H1 (cell line): ENCODE measurements around the gene DERL3. TPM values are rescaled to one million over a fixed set of nuclear protein-coding genes. Genes with fewer than 3 reads are reported as not detected.

ENCODE experiments used
- CTCF ChIA-PET: fragments of 300-600 bp; sonication (Branson Sonifier 250); formaldehyde crosslinking; loops from one replicate; lab custom pipeline; 2021; ENCODE audit not compliant: partially characterized antibody; lab: Charles Lee
- POLR2A ChIA-PET: fragments of 300-600 bp; sonication (Branson Sonifier 250); formaldehyde crosslinking; loops from one replicate; lab custom pipeline; 2021; ENCODE audit warnings: inconsistent platforms; ENCODE audit not compliant: partially characterized antibody; lab: Charles Lee
- DNase-seq, 2 experiments: peaks; one replicate each; pipeline versions ENCODE4 v3.0.0 to v3.0.0-alpha.2; 2010 to 2022; ENCODE audit warnings: low spot score in 2 of 2, low read depth in 1 of 2, mixed read lengths in 1 of 2
- FAIRE-seq: peaks from 2 replicates; lab custom pipeline; 2011; peaks lifted over from hg19 to GRCh38; lab: Jason Lieb, UNC
- H2AFZ ChIP-seq: 2 replicates; pipeline ENCODE4 v1.8.1; 2012; ENCODE audit warnings: low read length, inconsistent platforms
- H2AK5ac ChIP-seq: 2 replicates; pipeline ENCODE4 v1.6.1; 2013; ENCODE audit warnings: low read depth, low read length
- H2BK120ac ChIP-seq: replicated peaks from 2 replicates; pipeline ENCODE3; 2013; ENCODE audit warnings: low read depth, low read length, inconsistent platforms
- H2BK12ac ChIP-seq: 2 replicates; pipeline ENCODE4 v1.6.1; 2013; ENCODE audit warnings: low read depth, low read length
- H2BK15ac ChIP-seq: 2 replicates; pipeline ENCODE4 v1.6.1; 2013; ENCODE audit warnings: low read length
- H2BK20ac ChIP-seq: 2 replicates; pipeline ENCODE4 v1.6.1; 2013; ENCODE audit warnings: low read length
- H2BK5ac ChIP-seq: 2 replicates; pipeline ENCODE4 v1.6.1; 2013; ENCODE audit warnings: low read depth, low read length
- H3K14ac ChIP-seq: 2 replicates; pipeline ENCODE4 v1.6.1; 2013; ENCODE audit warnings: inconsistent platforms; ENCODE audit not compliant: insufficient read length
- H3K18ac ChIP-seq: 2 replicates; pipeline ENCODE4 v1.6.1; 2013; ENCODE audit warnings: low read length; ENCODE audit errors: extremely low read depth
- H3K23ac ChIP-seq: 2 replicates; pipeline ENCODE4 v1.6.1; 2013; ENCODE audit warnings: inconsistent platforms; ENCODE audit not compliant: insufficient read length
- H3K23me2 ChIP-seq: 2 replicates; pipeline ENCODE4 v1.6.1; 2013; ENCODE audit warnings: low read depth, low read length
- H3K27ac ChIP-seq: 2 replicates; pipeline ENCODE4 v1.6.1; 2011; ENCODE audit warnings: low read depth, low read length, inconsistent platforms
- H3K27me3 ChIP-seq, 4 experiments: replicated peaks in 1 of 4; 1 replicate in 1 of 4; 2 replicates in 3 of 4; pipeline versions ENCODE4 v1.6.1 to v1.8.1; 2011 to 2013; ENCODE audit warnings: low read length in 3 of 4, mild to moderate bottlenecking in 3 of 4, inconsistent platforms in 2 of 4, mixed read lengths in 2 of 4, moderate library complexity in 1 of 4; ENCODE audit not compliant: control insufficient read depth in 3 of 4, insufficient read depth in 3 of 4; ENCODE audit errors: extremely low read depth in 1 of 4
- H3K36me3 ChIP-seq, 4 experiments: 2 replicates each; pipeline versions ENCODE4 v1.6.1 to v1.8.1; 2011 to 2013; ENCODE audit warnings: mild to moderate bottlenecking in 4 of 4, low read length in 3 of 4, moderate library complexity in 2 of 4, control low read depth in 1 of 4, inconsistent platforms in 1 of 4; ENCODE audit not compliant: insufficient read depth in 4 of 4, control insufficient read depth in 2 of 4
- H3K4ac ChIP-seq: replicated peaks from 2 replicates; pipeline ENCODE3; 2013; ENCODE audit warnings: low read length, low read depth, mixed read lengths, inconsistent platforms; ENCODE audit not compliant: insufficient read length
- H3K4me1 ChIP-seq, 4 experiments: replicated peaks in 1 of 4; 1 replicate in 1 of 4; 2 replicates in 3 of 4; pipeline versions ENCODE4 v1.6.1 to v1.8.1; 2011 to 2013; ENCODE audit warnings: low read length in 3 of 4, inconsistent platforms in 2 of 4, mixed read lengths in 1 of 4; ENCODE audit not compliant: insufficient read depth in 4 of 4, control insufficient read depth in 3 of 4
- H3K4me2 ChIP-seq, 2 experiments: 2 replicates each; pipeline versions ENCODE4 v1.6.1 to v1.8.1; 2011 to 2013; ENCODE audit warnings: low read depth in 2 of 2, low read length in 2 of 2, control low read depth in 1 of 2, inconsistent platforms in 1 of 2, mild to moderate bottlenecking in 1 of 2; ENCODE audit not compliant: insufficient read depth in 1 of 2
- H3K4me3 ChIP-seq, 4 experiments: fragments of 200-600, 300-600 bp in 1 of 4; sonication (generic), shearing (Covaris generic), sonication (Bioruptor Twin) in 1 of 4; 2 replicates each; pipeline versions ENCODE4 v1.5.1 to v1.8.1; 2011 to 2016; ENCODE audit warnings: low read length in 4 of 4, low read depth in 3 of 4, control low read depth in 2 of 4, inconsistent platforms in 2 of 4, mild to moderate bottlenecking in 2 of 4, mixed read lengths in 1 of 4, moderate library complexity in 1 of 4; ENCODE audit not compliant: insufficient read depth in 2 of 4; ENCODE audit errors: extremely low read depth in 1 of 4
- H3K56ac ChIP-seq: replicated peaks from 2 replicates; pipeline ENCODE3; 2013; ENCODE audit warnings: low read depth, mild to moderate bottlenecking, mixed read lengths, low read length, inconsistent platforms; ENCODE audit not compliant: insufficient read length
- H3K79me1 ChIP-seq: 2 replicates; pipeline ENCODE4 v1.6.1; 2013; ENCODE audit warnings: low read depth, low read length, control low read depth
- H3K79me2 ChIP-seq, 2 experiments: 2 replicates each; pipeline versions ENCODE4 v1.6.1 to v1.8.1; 2012 to 2013; ENCODE audit warnings: low read length in 2 of 2, mild to moderate bottlenecking in 2 of 2, inconsistent platforms in 1 of 2; ENCODE audit not compliant: insufficient read depth in 2 of 2, control insufficient read depth in 1 of 2
- H3K9ac ChIP-seq, 4 experiments: replicated peaks in 1 of 4; 1 replicate in 1 of 4; 2 replicates in 3 of 4; pipeline versions ENCODE4 v1.6.1 to v1.8.1; 2011 to 2013; ENCODE audit warnings: low read depth in 3 of 4, low read length in 3 of 4, control low read depth in 2 of 4, mild to moderate bottlenecking in 2 of 4, moderate library complexity in 2 of 4, inconsistent platforms in 1 of 4; ENCODE audit errors: extremely low read depth in 1 of 4
- H3K9me3 ChIP-seq, 2 experiments: 2 replicates each; pipeline versions ENCODE4 v1.6.1 to v1.8.1; 2012 to 2013; ENCODE audit warnings: mild to moderate bottlenecking in 2 of 2, moderate library complexity in 2 of 2, control low read depth in 1 of 2, inconsistent platforms in 1 of 2, low read depth in 1 of 2, low read length in 1 of 2, mixed read lengths in 1 of 2; ENCODE audit not compliant: insufficient read depth in 2 of 2
- H4K20me1 ChIP-seq, 2 experiments: replicated peaks in 1 of 2; 2 replicates each; pipeline versions ENCODE3 to v1.8.1; 2011 to 2013; ENCODE audit warnings: inconsistent platforms in 2 of 2, low read length in 2 of 2, mild to moderate bottlenecking in 1 of 2; ENCODE audit not compliant: insufficient read depth in 2 of 2, control insufficient read depth in 1 of 2
- H4K5ac ChIP-seq: 2 replicates; pipeline ENCODE4 v1.6.1; 2013; ENCODE audit warnings: low read length, low read depth, mixed read lengths, inconsistent platforms; ENCODE audit not compliant: insufficient read length
- H4K8ac ChIP-seq: 2 replicates; pipeline ENCODE4 v1.8.0; 2013; ENCODE audit warnings: mild to moderate bottlenecking, moderate library complexity, low read length, inconsistent platforms; ENCODE audit not compliant: insufficient read depth; ENCODE audit errors: extremely low read depth
- H4K91ac ChIP-seq: replicated peaks from 2 replicates; pipeline ENCODE3; 2013; ENCODE audit warnings: low read length, mixed read lengths, inconsistent platforms; ENCODE audit not compliant: insufficient read length
- SIX5 ChIP-seq: IDR thresholded peaks from 2 replicates; pipeline ENCODE4 v1.6.1; 2011; ENCODE audit warnings: mild to moderate bottlenecking, low read depth, low read length
- SUZ12 ChIP-seq: fragments of 200-600 bp; sonication (generic); IDR thresholded peaks from 2 replicates; pipeline ENCODE4 v1.6.1; 2012; ENCODE audit warnings: mild to moderate bottlenecking, inconsistent platforms, low read length, moderate library complexity, mixed read lengths
- WGBS, 2 experiments: shearing (Covaris generic) in 1 of 2; methylation state at CpG; one replicate each; pipeline versions ENCODE4 v1.1.6 to v1.1.7; 2013 to 2015; ENCODE audit warnings: low lambda C conversion rate in 2 of 2, mixed read lengths in 2 of 2, inconsistent platforms in 1 of 2, low coverage in 1 of 2, missing lambda C conversion rate in 1 of 2; ENCODE audit not compliant: insufficient replicate concordance in 2 of 2, insufficient coverage in 1 of 2, insufficient read length in 1 of 2; ENCODE audit errors: extremely low coverage in 1 of 2, missing lambda C conversion rate in 1 of 2; 5-methylcytosine and 5-hydroxymethylcytosine counted together
- polyA plus RNA-seq, 7 experiments: library from polyadenylated mRNA; depleted of rRNA in 3 of 7; stranded (reverse) in 5 of 7; unstranded in 2 of 7; fragments of >200 nt in 5 of 7; fragments of 200-250 nt in 2 of 7; gene quantifications; 1 replicate in 5 of 7; 2 replicates in 1 of 7; 4 replicates in 1 of 7; pipeline versions ENCODE4 v1.2.1 to v1.2.3, GENCODE V29; 2011 to 2013; ENCODE audit warnings: missing spikeins in 2 of 7, mixed read lengths in 2 of 7
- total RNA-seq: library from RNA; stranded (reverse); fragmentation: NEBNext Ultra II Directional; extraction: Animal tissue kit (Norgen Biotek cat#: 25700); gene quantifications from 2 replicates; pipeline ENCODE4 v1.2.1, GENCODE V29; 2021

DERL3 gene
- total and polyA plus RNA-seq, 2 of the 8 experiments (the other 6 are each of a cell fraction or from before 2014, with no cell fraction given), result 8.7 to 19.5 TPM

DNA sequence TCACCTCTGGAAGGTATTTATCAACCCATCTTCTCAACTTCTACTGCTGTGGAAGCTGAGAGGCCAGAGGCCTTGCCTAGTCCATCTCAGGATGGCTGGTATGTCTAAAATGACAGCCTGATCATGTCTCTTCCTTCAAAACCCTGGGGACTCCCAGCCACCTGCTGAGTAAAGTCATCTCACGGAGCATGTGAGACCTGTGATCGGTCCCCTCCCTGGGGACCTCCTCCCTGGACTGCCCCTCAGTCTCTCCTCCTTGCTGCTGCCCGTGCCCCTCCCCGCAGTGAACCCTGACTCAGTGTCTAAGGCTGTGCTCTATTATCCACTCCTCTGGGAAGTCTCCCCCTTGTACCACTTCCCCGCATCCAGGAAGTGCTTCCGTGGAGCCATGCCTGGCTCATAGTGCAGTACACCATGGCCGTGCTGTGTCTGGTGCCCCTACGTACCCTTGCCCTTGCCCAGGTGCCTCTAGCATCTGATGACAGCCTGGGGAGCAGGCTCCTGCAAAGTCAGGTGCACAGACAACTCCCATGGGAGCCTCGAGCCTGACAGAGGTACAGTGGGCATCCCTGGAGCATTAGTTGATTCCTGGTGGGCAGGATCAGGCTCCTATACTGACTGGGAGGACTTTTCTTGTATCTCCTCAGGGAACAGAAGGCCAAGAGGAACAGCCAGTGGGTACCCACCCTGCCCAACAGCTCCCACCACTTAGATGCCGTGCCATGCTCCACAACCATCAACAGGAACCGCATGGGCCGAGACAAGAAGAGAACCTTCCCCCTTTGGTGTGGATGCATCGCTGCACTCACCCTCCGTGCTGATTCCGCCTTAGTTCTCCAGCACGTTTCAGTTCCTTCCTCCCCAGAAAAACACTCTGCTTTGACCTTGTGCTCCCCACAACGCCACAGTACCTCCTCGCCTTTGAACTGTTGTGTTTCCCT is 38.2 kb downstream of the DERL3 start:
- 95% methylated on average over 16 of the region's 18 CpGs; no CpG with 5 or more reads in 1 of the 2 experiments for WGBS, 2 experiments
- H3K18ac ChIP-seq, result no peak overlapping the region
- H3K23ac ChIP-seq, result no peak overlapping the region
- peaks cover 19 to 62% (median 45%) of the 10 kb centered on the region in 4 experiments; a peak in 6 of 8 replicates for H3K36me3 ChIP-seq
- no peak overlapping the region for H4K91ac ChIP-seq
- H3K4me3 ChIP-seq, result no peak overlapping the region
- ChIA-PET CTCF (no interaction called here), POLR2A (no interaction called here)
- peaks cover 0 to 19% of the 10 kb centered on the region in 2 experiments for H4K20me1 ChIP-seq
- no peak overlapping the region for H4K8ac ChIP-seq
- no peak overlapping the region for H3K9ac ChIP-seq
- no peak overlapping the region for H3K4ac ChIP-seq
- no peaks in the 10 kb centered on the region for H3K23me2 ChIP-seq
- H3K4me2 ChIP-seq, result no peak overlapping the region
- no peaks in the 10 kb centered on the region for H3K4me1 ChIP-seq
- no peak for DNase-seq
- H3K79me2 ChIP-seq, result no peaks in the 10 kb centered on the region
- H2BK15ac ChIP-seq, result no peak overlapping the region
- H4K5ac ChIP-seq, result no peak overlapping the region
- no peak overlapping the region for H3K27ac ChIP-seq
- H2BK120ac ChIP-seq, result no peak overlapping the region
- no peak overlapping the region for H2BK12ac ChIP-seq
- no peak overlapping the region for H3K14ac ChIP-seq
- FAIRE-seq, result no peak
- H2AK5ac ChIP-seq, result no peak overlapping the region
- H2BK20ac ChIP-seq, result no peak overlapping the region
- H3K79me1 ChIP-seq, result no peaks in the 10 kb centered on the region; the same call in 1 of the 2 replicates
- H3K56ac ChIP-seq, result no peak overlapping the region
- TF ChIP-seq SUZ12, result no peak
- no peak for TF ChIP-seq SIX5
- TF ChIP-seq, all 59 proteins: peak for 0
- H3K9me3 ChIP-seq, result no peaks in the 10 kb centered on the region
- no peak overlapping the region for H2BK5ac ChIP-seq
- H2AFZ ChIP-seq, result no peak overlapping the region
- H3K27me3 ChIP-seq, result no peaks in the 10 kb centered on the region
